ENCODE results near the gene FAM117A.
"Not testable (repeated sequence)": the region's sequence is repeated elsewhere in the genome, so short reads cannot be mapped to it uniquely, and the experiment has no call there.

FAM117A gene

GRCh38 chr17:49677933-49678847, 85.7 kb downstream of the FAM117A start, which contains the start of gene SPOP:
Gene SPOP, minus strand, starts transcription at chr17:49678097. Its CDS starts 55,287 bp downstream, at chr17:49622810.
- peak; percentile 99 for DNase-seq (ENCODE audit: low read depth)

DNA sequence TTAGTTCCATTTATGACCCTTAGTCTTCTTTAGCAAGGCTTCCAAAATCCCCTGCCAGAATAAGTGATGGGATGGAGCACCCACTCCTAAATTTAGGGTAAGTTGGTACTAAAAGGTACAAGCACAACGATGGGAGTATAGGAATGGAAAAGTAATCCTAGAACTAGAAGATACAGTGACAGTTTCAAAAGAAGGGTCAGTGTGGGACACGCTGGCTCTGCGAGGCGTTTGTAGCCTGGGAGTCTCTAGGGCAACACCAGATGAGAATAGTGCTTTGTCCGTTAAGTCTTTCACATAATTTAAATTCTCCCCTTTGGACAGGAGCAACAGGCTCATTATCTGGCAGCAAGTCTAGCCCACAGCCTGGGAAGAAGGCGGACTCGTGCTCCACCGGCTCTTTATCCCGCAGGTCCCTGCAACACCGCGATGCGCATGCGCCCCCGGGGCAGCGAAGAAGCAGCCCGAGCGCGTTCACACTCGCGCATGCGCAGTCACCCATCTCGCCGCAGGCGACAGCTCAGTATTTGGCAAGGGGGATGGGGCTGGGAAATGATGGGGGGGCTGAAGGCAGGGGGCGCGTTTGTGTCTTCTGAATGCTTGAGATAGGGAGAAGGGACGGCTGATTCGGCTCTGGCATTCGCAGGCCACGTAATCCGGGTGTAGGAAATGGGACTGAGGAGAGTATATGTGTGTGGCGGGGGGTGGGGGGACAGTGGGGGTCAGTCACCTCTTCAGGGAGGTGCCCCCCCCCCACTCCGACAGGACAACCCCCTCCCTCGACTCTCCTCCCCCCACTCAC, 86.6 kb downstream of the FAM117A start:
- peak; percentile 96 for DNase-seq (ENCODE audit: low read depth)

DNA sequence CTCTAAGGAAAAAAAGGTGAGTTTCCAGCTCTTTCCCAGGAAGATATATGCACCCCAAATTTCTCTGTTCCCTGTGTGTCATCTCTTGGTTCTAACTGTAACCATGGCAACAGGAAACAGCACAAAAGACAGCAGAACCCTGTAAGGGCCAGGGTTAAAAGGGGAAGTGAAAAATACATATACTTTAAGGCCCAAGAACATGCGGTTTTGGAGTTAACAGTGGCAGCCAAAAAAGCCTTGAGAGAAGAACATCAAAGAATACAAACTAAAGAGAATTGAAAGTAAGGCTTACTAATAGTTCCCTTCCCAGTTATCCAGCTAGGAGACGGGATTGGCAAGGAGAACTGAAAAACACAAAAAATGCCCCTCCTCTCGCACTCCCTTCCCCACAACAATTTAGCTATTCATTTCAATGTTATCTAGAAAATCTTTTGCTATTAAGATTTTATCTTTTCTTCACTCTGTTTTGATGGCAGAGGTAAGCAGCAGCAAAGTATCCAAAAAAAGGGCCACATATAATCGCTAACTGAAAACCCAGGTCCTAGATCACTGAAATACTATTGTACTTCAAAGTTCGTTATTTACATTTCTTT, 87.6 kb downstream of the FAM117A start:
- peak; percentile 20 for DNase-seq (ENCODE audit: low read depth)

DNA sequence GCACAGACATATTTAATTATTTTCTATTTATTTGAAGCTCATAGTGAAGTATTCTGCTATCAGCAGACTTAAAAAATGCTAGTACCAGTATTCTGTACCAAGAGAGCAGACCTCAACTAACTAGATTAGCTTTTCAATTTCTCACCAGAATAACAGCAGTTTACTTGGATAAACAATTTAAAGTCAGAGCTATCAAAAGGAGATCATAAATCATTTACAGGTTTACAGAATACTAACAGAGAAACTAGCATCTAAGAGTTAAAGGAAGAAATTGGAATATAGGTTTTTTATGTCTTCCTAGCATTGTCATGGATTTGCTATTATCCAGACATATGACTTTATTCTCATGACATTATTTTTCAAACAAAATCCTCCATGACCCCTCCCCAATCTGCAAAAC, 89.4 kb downstream of the FAM117A start:
- DNase-seq (ENCODE audit: low read depth) = no peak

- not testable (repeated sequence) for DNase-seq (ENCODE audit: low read depth)
Measured at GRCh38 chr17:49673679-49674078, 90.3 kb downstream of the FAM117A start.

GRCh38 chr17:49670641-49671040, 93.3 kb downstream of the FAM117A start:
- no peak for DNase-seq (ENCODE audit: low read depth)

DNA sequence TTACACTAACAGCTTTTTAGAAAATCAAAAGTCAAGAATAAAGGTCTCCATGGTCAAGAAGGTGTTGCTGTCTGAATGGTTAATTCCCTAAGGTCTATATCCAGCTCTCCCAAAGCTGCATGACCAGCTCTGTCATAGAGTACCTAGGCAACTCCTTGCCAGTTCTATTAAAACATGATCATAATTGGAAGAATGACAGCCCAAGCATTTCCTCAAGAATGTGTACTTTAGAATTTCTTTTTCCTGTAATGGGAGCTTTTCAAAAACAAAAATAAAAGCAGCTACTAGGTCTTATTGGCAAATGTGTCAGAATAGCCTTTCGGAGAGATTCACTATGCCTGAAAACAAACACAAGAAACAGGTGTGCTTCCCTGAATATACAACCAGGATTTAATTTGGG, 93.9 kb downstream of the FAM117A start:
- no peak for DNase-seq (ENCODE audit: low read depth)

GRCh38 chr17:49667854-49668253, 96.1 kb downstream of the FAM117A start:
- no peak for DNase-seq (ENCODE audit: low read depth)

DNA sequence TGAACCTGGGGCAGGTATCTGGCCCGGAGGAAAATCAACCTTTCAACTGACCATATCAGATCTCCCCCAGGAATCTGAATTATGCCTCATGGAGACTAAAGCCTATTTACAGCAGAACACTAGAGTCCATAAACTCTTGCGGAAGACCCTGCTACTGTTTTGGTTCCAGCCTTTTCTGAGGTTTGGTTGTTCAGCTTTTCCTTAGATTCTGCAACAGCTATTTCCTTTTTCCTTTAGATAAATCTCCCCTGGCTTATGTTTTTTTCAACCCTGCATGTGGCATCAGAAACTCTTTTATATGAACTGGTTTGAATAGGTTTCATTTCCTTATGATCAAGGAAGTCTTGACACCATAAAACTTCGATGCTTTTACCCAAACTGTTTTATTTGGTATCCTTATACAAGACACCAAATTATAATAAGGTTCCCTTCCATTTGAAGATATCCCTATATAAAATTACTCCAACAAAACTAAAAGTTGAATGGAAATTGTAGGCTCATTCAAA, 99.2 kb downstream of the FAM117A start:
- DNase-seq (ENCODE audit: low read depth) = no peak
